ENCODE results near the gene EEA1. TPM values are rescaled to one million over a fixed set of nuclear protein-coding genes. Genes with fewer than 3 reads are reported as not detected.

Gene EEA1
- total RNA-seq, 4 donors from 2014 or later, result 24.7 to 45.0 (median 32.1) TPM

DNA sequence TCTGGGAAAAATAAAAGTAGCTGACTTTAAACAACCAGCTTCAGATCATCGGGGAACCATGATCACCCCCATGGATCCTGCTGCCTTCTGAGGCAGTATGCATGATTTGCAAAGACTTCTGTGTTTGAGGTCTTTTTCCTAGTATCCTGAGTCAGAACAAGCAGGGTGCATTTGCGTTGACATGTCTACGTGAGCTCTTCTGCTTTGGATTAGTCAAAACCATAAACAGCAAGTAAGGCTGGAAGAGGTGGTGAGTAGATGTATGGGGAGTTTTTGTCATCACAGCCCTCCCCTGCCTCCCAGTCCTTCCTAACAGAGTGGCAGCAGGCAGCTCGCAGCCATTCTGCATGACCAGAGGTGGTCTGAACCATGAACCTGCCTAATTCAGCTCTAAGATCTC lies 202.2 kb downstream of the EEA1 start:
- TF ChIP-seq, protein P1, sequence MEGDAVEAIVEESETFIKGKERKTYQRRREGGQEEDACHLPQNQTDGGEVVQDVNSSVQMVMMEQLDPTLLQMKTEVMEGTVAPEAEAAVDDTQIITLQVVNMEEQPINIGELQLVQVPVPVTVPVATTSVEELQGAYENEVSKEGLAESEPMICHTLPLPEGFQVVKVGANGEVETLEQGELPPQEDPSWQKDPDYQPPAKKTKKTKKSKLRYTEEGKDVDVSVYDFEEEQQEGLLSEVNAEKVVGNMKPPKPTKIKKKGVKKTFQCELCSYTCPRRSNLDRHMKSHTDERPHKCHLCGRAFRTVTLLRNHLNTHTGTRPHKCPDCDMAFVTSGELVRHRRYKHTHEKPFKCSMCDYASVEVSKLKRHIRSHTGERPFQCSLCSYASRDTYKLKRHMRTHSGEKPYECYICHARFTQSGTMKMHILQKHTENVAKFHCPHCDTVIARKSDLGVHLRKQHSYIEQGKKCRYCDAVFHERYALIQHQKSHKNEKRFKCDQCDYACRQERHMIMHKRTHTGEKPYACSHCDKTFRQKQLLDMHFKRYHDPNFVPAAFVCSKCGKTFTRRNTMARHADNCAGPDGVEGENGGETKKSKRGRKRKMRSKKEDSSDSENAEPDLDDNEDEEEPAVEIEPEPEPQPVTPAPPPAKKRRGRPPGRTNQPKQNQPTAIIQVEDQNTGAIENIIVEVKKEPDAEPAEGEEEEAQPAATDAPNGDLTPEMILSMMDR (IDR thresholded peaks at IDR 0.05), result no peak
- TF ChIP-seq POLR2A (IDR thresholded peaks at IDR 0.05), result no peak
- H3K4me3 ChIP-seq (ENCODE audit: low read depth, poor library complexity, severe bottlenecking), result no peak overlapping the region
- intact Hi-C loops (cut with DNase I; ENCODE audit: low total_unique reads), result no loop called here
- 67 to 77% methylated on average over 4 of the region's 4 CpGs for WGBS, 2 donors
- no peak for DNase-seq (ENCODE audit: low spot score in 2 of 2)

DNA sequence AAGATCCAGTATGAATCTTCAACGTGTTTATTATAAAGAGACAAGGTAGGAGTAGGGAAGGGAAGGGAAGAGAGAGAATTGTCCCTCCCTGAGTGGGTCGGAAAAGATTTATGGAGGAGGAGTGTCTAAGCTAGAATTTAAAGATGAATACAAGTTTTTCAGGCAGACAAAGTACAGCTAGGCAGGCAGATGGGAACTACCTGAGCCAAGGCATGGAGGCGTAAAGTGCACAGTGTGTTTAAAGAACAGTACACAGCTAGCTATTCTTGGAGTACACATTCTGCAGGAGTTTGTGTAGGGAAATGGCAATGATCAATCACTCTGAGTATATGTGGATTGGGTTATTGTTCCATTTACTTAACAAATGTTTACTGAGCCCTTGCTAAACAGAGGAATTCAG lies 206.2 kb downstream of the EEA1 start:
- intact Hi-C loops (cut with DNase I; ENCODE audit: low total_unique reads), result no loop called here
- H3K4me3 ChIP-seq (ENCODE audit: low read depth, poor library complexity, severe bottlenecking), result no peak overlapping the region
- 64 to 71% methylated on average over 3 of the region's 3 CpGs for WGBS, 2 donors
- DNase-seq (ENCODE audit: low spot score in 2 of 2), result no peak
- TF ChIP-seq POLR2A (IDR thresholded peaks at IDR 0.05), result no peak
- TF ChIP-seq, protein P1 (IDR thresholded peaks at IDR 0.05), result no peak

DNA sequence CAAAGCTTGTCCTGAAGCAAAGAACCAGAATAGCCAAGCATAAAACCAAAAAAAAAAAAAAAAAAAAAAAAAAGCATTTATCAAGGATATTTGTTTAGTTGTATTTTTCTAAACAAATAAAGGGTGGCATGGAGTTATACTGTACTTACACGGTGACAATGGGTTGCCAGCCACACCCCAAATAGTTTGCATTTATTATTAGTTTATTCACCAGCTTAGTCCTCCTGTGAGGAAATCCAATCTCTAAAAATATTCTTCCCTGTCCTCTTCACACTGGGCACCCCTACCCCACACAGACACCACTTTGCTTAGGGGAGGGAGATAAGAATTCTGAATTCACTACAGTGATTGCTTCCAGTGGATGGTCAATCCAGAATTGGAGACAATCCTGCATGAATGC lies 207.4 kb downstream of the EEA1 start:
- TF ChIP-seq, protein P1 (IDR thresholded peaks at IDR 0.05), result no peak
- TF ChIP-seq POLR2A (IDR thresholded peaks at IDR 0.05), result no peak
- no peak for DNase-seq (ENCODE audit: low spot score in 2 of 2)
- intact Hi-C loops (cut with DNase I; ENCODE audit: low total_unique reads), result no loop called here
- WGBS, 2 donors, result 50 to 60% methylated on average over 1 of the region's 1 CpG
- H3K4me3 ChIP-seq (ENCODE audit: low read depth, poor library complexity, severe bottlenecking), result no peak overlapping the region

DNA sequence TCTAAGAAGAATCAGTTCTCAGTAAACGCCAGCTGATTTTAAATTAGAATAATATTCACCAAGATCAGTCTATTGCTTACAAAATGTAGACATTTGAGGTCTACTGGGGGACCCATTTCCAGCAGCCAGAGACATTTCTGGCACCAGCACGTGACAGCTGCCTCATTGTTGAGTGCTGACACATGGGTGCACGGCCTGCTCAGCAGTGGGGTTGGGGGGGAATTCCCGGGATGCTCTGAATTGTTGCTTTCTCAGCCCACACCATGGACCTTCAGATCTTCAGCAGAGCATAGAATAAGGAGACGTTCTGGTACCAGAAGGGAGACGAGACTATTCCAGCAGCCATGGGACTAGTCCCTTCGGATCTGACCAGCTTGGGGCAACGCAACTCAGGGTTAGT lies 208.0 kb downstream of the EEA1 start:
- 83 to 87% methylated on average over 8 of the region's 8 CpGs for WGBS, 2 donors
- no peak overlapping the region for H3K4me3 ChIP-seq (ENCODE audit: low read depth, poor library complexity, severe bottlenecking)
- no peak for DNase-seq (ENCODE audit: low spot score in 2 of 2)
- TF ChIP-seq, protein P1 (IDR thresholded peaks at IDR 0.05), result no peak
- no peak for TF ChIP-seq POLR2A (IDR thresholded peaks at IDR 0.05)
- intact Hi-C loops (cut with DNase I; ENCODE audit: low total_unique reads), result no loop called here

Other genes with a start within 250 kb of the EEA1 start
- gene PLEKHG7, start 226.3 kb downstream of the EEA1 start, total RNA-seq, result not detected

Measured in lower leg skin (tissue), 4 donors.